Nephron progenitor cell (in vitro differentiated cells): ENCODE data around the gene SUSD1.
A peak's percentile ranks its signal among the peaks of the same experiment; 100 is the strongest.

ENCODE experiments used
- DNase-seq: peaks from one replicate; pipeline ENCODE4 v3.0.0; 2021
- H3K27ac Mint-ChIP-seq: 2 replicates; pipeline ENCODE4 v1.8.0; 2021; ENCODE audit warnings: mild to moderate bottlenecking, moderate library complexity, mixed read lengths
- H3K27me3 Mint-ChIP-seq: 2 replicates; pipeline ENCODE4 v1.8.0; 2021; ENCODE audit warnings: mild to moderate bottlenecking, low read depth, mixed read lengths; ENCODE audit not compliant: poor library complexity
- H3K36me3 Mint-ChIP-seq: 2 replicates; pipeline ENCODE4 v1.8.0; 2021; ENCODE audit warnings: low read depth, mixed read lengths
- H3K4me1 Mint-ChIP-seq: 2 replicates; pipeline ENCODE4 v1.8.0; 2021; ENCODE audit warnings: mixed read lengths
- H3K4me3 Mint-ChIP-seq: 2 replicates; pipeline ENCODE4 v1.8.0; 2021; ENCODE audit warnings: mild to moderate bottlenecking, moderate library complexity, mixed read lengths
- H3K9me3 Mint-ChIP-seq: 2 replicates; pipeline ENCODE4 v1.8.0; 2021; ENCODE audit warnings: mild to moderate bottlenecking, moderate library complexity, mixed read lengths
- TF ChIP-seq, protein P1 (sequence below): fragments of 200-600 bp; sonication (generic); IDR thresholded peaks from 2 replicates; pipeline ENCODE4 v1.5.0; 2021; ENCODE audit warnings: antibody characterized with exemption

SUSD1 gene

DNA sequence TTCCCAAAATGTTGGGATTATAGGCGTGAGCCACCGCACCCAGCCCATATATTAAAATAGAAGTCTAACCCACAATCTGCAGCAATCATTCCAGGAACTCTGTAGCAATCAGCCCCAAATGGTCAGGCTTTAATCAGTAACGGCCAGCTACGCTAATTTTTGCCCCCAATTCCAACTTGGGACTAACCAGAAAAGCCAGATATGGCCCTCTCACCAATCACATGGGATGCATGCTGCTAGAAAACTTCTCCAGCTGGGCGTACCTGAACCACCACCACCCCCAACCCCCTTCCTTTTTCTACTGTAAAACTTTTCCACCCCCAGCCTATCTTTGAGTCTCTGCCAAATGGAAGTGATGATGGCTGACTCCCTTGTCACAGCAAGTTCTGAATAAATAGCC, 4.1 kb downstream of the SUSD1 start:
- peaks cover 70% of the 10 kb centered on the region for H3K4me1 Mint-ChIP-seq
- TF ChIP-seq, protein P1, sequence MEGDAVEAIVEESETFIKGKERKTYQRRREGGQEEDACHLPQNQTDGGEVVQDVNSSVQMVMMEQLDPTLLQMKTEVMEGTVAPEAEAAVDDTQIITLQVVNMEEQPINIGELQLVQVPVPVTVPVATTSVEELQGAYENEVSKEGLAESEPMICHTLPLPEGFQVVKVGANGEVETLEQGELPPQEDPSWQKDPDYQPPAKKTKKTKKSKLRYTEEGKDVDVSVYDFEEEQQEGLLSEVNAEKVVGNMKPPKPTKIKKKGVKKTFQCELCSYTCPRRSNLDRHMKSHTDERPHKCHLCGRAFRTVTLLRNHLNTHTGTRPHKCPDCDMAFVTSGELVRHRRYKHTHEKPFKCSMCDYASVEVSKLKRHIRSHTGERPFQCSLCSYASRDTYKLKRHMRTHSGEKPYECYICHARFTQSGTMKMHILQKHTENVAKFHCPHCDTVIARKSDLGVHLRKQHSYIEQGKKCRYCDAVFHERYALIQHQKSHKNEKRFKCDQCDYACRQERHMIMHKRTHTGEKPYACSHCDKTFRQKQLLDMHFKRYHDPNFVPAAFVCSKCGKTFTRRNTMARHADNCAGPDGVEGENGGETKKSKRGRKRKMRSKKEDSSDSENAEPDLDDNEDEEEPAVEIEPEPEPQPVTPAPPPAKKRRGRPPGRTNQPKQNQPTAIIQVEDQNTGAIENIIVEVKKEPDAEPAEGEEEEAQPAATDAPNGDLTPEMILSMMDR: no peak
- H3K4me3 Mint-ChIP-seq: no peak overlapping the region
- no peaks in the 10 kb centered on the region for H3K9me3 Mint-ChIP-seq
- H3K27me3 Mint-ChIP-seq: peaks cover 15% of the 10 kb centered on the region
- no peak overlapping the region for H3K27ac Mint-ChIP-seq
- H3K36me3 Mint-ChIP-seq: peaks cover 29% of the 10 kb centered on the region
- no peak for DNase-seq

DNA sequence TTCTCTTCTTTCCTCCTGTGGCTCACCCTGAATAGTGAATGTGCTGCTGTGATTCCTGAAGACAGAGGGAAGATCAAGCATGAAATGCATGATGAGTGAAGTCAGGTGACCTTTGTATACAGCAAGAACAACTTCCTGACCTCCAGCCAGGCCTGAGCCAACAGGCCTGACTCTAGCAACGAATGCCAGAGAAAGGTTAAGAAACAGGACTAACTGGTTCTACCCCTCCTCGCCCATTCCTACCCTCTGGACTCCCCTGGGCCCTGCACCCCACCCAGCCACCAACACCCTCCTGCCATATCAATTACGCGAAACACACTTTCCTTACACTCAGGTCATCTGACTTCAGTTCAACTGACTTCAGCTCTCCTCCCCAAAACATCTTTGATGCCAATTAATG, 4.9 kb downstream of the SUSD1 start:
- H3K4me3 Mint-ChIP-seq: no peak overlapping the region
- TF ChIP-seq, protein P1: no peak
- H3K9me3 Mint-ChIP-seq: no peaks in the 10 kb centered on the region
- no peak overlapping the region for H3K27ac Mint-ChIP-seq
- peaks cover 11% of the 10 kb centered on the region for H3K27me3 Mint-ChIP-seq
- peaks cover 63% of the 10 kb centered on the region for H3K4me1 Mint-ChIP-seq
- peaks cover 29% of the 10 kb centered on the region for H3K36me3 Mint-ChIP-seq
- no peak for DNase-seq

DNA sequence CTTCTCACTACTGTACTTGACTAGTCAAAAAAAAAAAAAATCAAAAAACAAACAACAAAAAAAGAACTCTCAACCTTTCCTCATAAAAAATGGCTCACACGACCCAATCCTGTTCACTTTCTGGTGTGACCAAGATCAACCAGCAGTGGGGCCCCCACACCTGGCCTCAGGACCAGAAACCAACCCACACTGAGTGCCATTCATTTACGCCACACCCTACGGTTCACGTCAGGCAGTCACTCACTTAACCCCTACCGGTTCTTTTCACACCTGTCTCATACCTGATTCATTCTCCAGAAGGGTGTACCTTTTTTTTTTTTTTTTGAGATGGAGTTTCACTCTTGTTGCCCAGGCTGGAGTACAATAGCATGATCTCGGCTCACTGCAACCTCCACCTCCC, 5.7 kb downstream of the SUSD1 start:
- Mint-ChIP-seq H3K27ac (no peak overlapping the region), H3K27me3 (peaks cover 11% of the 10 kb centered on the region), H3K4me3 (no peak overlapping the region), H3K36me3 (peaks cover 27% of the 10 kb centered on the region), H3K4me1 (peaks cover 59% of the 10 kb centered on the region), H3K9me3 (no peaks in the 10 kb centered on the region)
- no peak for DNase-seq
- TF ChIP-seq, protein P1: no peak

DNA sequence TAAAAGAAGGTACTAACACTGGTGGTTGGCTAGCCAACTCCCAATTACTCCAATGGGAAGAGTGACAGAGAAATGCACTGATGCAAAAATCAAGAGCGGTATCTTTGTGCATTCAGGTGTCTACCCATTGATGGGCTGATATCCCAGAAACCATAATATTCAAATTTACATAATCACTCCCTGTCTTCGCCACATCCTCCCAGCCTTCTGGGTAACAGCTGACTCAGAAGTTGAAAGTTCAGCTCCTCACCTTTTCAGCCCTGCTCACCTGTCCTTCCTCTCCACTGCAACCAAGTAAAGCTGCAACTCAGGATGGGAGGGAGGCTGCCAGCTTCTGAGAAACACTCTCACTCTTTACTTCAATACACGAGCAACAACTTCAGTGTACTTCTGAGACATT, 6.9 kb downstream of the SUSD1 start:
- Mint-ChIP-seq H3K9me3 (no peaks in the 10 kb centered on the region), H3K4me3 (no peak overlapping the region), H3K27me3 (peaks cover 3% of the 10 kb centered on the region), H3K27ac (no peak overlapping the region), H3K36me3 (peaks cover 18% of the 10 kb centered on the region), H3K4me1 (peaks cover 53% of the 10 kb centered on the region)
- no peak for DNase-seq
- TF ChIP-seq, protein P1: no peak

GRCh38 chr9:112166176-112167140, 8.6 kb downstream of the SUSD1 start:
- Mint-ChIP-seq H3K27me3 (no peaks in the 10 kb centered on the region), H3K4me1 (peaks cover 41% of the 10 kb centered on the region), H3K36me3 (peaks cover 6% of the 10 kb centered on the region), H3K9me3 (no peaks in the 10 kb centered on the region), H3K27ac (peak overlapping the region; percentile 73), H3K4me3 (no peak overlapping the region)
- TF ChIP-seq, protein P1: no peak
- DNase-seq: no peak
